ENCODE results near the gene SCTR.

The SCTR gene

GRCh38 chr2:119488245-119489214 is 35.8 kb downstream of the SCTR start:
- in situ Hi-C loops (cut with MboI; ENCODE audit: low sequenced_read_pairs), result no loop called here

- in situ Hi-C loops (cut with MboI; ENCODE audit: low sequenced_read_pairs), result no loop called here
These were observed 36.6 kb downstream of the SCTR start for GRCh38 chr2:119487434-119488244.

- in situ Hi-C loops (cut with MboI; ENCODE audit: low sequenced_read_pairs), result no loop called here
These were observed 37.4 kb downstream of the SCTR start for GRCh38 chr2:119486886-119487285.

GRCh38 chr2:119486196-119486827 is 38.0 kb downstream of the SCTR start:
- in situ Hi-C loops (cut with MboI; ENCODE audit: low sequenced_read_pairs), result no loop called here

- in situ Hi-C loops (cut with MboI; ENCODE audit: low sequenced_read_pairs), result no loop called here
These were observed 38.8 kb downstream of the SCTR start for GRCh38 chr2:119485336-119486110.

GRCh38 chr2:119484834-119485233 is 39.4 kb downstream of the SCTR start:
- in situ Hi-C loops (cut with MboI; ENCODE audit: low sequenced_read_pairs), result no loop called here

- in situ Hi-C loops (cut with MboI; ENCODE audit: low sequenced_read_pairs), result no loop called here
These were observed 40.2 kb downstream of the SCTR start for GRCh38 chr2:119483896-119484718.

GRCh38 chr2:119483395-119483753 is 40.9 kb downstream of the SCTR start:
- in situ Hi-C loops (cut with MboI; ENCODE audit: low sequenced_read_pairs), result no loop called here

- in situ Hi-C loops (cut with MboI; ENCODE audit: low sequenced_read_pairs), result no loop called here
These were observed 41.5 kb downstream of the SCTR start for GRCh38 chr2:119482481-119483394.

GRCh38 chr2:119481501-119482455 is 42.5 kb downstream of the SCTR start:
- in situ Hi-C loops (cut with MboI; ENCODE audit: low sequenced_read_pairs), result no loop called here

GRCh38 chr2:119480718-119481142 is 43.6 kb downstream of the SCTR start:
- in situ Hi-C loops (cut with MboI; ENCODE audit: low sequenced_read_pairs), result no loop called here

- in situ Hi-C loops (cut with MboI; ENCODE audit: low sequenced_read_pairs), result no loop called here
These were observed 44.1 kb downstream of the SCTR start for GRCh38 chr2:119480184-119480583.

GRCh38 chr2:119478978-119479295 is 45.3 kb downstream of the SCTR start:
- in situ Hi-C loops (cut with MboI; ENCODE audit: low sequenced_read_pairs), result no loop called here

- in situ Hi-C loops (cut with MboI; ENCODE audit: low sequenced_read_pairs), result no loop called here
These were observed 45.9 kb downstream of the SCTR start for GRCh38 chr2:119478188-119478977.

GRCh38 chr2:119477113-119477505 is 47.2 kb downstream of the SCTR start:
- in situ Hi-C loops (cut with MboI; ENCODE audit: low sequenced_read_pairs), result no loop called here

GRCh38 chr2:119476301-119477112 is 47.8 kb downstream of the SCTR start:
- in situ Hi-C loops (cut with MboI; ENCODE audit: low sequenced_read_pairs), result no loop called here

All from HL-60/S4 treated with phorbol 12-myristate 13-acetate at 8.2 ng/mL for 4 days and 3 days (cell line).